Stimulated activated effector memory CD8-positive, alpha-beta T cell treated with anti-CD3 and anti-CD28 coated beads, Interleukin-12 subunit alpha, Interleukin-12 subunit beta, amount 100 ng/mL, for 72 hours (primary cell): ENCODE measurements around the gene PSORS1C1.
A peak's percentile ranks its signal among the peaks of the same experiment; 100 is the strongest.

Experiments used
- ATAC-seq: fragments of 150-1000 bp; cut with Tn5 transposase; 2 replicates; pipeline ENCODE4 v1.10.0; 2021
- DNase-seq, 2 donors: peaks; one replicate each; pipeline ENCODE4 v3.0.0; 2021 to 2022; ENCODE audit warnings: low spot score in 2 of 2
- H3K27ac Mint-ChIP-seq: one replicate; pipeline ENCODE4 v1.8.0; 2022; ENCODE audit warnings: mild to moderate bottlenecking, mixed read lengths
- H3K36me3 Mint-ChIP-seq: one replicate; pipeline ENCODE4 v1.8.0; 2022; ENCODE audit warnings: mild to moderate bottlenecking, mixed read lengths
- H3K4me1 Mint-ChIP-seq: one replicate; pipeline ENCODE4 v1.8.0; 2022; ENCODE audit warnings: mixed read lengths
- H3K4me3 Mint-ChIP-seq: one replicate; pipeline ENCODE4 v1.8.0; 2022; ENCODE audit warnings: mild to moderate bottlenecking, mixed read lengths
- H3K9me3 Mint-ChIP-seq: one replicate; pipeline ENCODE4 v1.8.0; 2022; ENCODE audit warnings: mixed read lengths

The PSORS1C1 gene

GRCh38 chr6:31090275-31090972, 24.2 kb upstream of the PSORS1C1 start:
- Mint-ChIP-seq H3K9me3 (no peaks in the 10 kb centered on the region), H3K4me1 (peaks cover 28% of the 10 kb centered on the region), H3K27ac (no peak overlapping the region), H3K36me3 (no peaks in the 10 kb centered on the region), H3K4me3 (no peak overlapping the region)
- ATAC-seq (no peak), DNase-seq (no peak)

- no peaks in the 10 kb centered on the region for H3K36me3 Mint-ChIP-seq
- DNase-seq: no peak
- H3K9me3 Mint-ChIP-seq: no peaks in the 10 kb centered on the region
- H3K27ac Mint-ChIP-seq: no peak overlapping the region
- no peak overlapping the region for H3K4me3 Mint-ChIP-seq
- peaks cover 31% of the 10 kb centered on the region for H3K4me1 Mint-ChIP-seq
- no peak for ATAC-seq
These were observed 23.6 kb upstream of the PSORS1C1 start for GRCh38 chr6:31090973-31091364.

GRCh38 chr6:31091680-31092079, 22.9 kb upstream of the PSORS1C1 start:
- Mint-ChIP-seq H3K4me3 (no peak overlapping the region), H3K36me3 (no peaks in the 10 kb centered on the region), H3K9me3 (no peaks in the 10 kb centered on the region), H3K4me1 (peaks cover 35% of the 10 kb centered on the region), H3K27ac (no peak overlapping the region)
- ATAC-seq: no peak
- DNase-seq: no peak

- Mint-ChIP-seq H3K4me1 (peaks cover 30% of the 10 kb centered on the region), H3K4me3 (no peak overlapping the region), H3K27ac (no peak overlapping the region), H3K36me3 (no peaks in the 10 kb centered on the region), H3K9me3 (no peaks in the 10 kb centered on the region)
- ATAC-seq (no peak), DNase-seq (no peak)
These were observed 22.4 kb upstream of the PSORS1C1 start for GRCh38 chr6:31092238-31092637.

DNA sequence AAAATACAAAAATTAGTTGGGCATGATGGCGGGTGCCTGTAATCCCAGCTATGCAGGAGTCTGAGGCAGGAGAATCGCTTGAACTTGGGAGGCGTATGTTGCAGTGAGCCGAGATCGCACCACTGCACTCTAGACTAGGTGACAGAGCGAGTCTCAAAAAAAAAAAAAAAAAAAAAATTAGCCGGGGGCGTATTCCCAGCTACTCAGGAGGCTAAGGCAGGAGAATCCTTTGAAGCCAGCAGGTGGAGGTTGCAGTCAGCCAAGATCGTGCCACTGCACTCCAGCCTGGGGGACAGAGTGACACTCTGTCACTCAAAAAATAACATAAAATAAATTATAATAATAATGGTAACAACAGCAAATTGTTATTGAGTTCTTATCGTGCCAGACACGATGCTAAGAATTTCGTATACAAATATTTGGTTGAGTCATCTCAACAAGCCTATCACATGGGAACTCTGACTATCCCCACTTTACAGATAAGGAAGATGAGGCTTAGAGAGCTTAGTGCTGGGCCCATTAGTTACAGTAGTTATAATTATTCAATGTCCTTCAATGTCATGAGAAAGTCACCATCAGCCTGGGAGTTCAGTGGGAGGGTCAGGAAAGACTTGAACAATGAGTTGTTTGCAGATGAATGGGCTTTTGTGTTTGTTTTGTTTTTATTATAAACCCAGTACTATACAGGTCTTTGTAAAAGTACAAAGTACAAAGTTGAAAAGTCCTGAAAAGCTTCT, 21.7 kb upstream of the PSORS1C1 start:
- DNase-seq (no peak), ATAC-seq (no peak)
- no peaks in the 10 kb centered on the region for H3K9me3 Mint-ChIP-seq
- peaks cover 23% of the 10 kb centered on the region for H3K4me1 Mint-ChIP-seq
- H3K27ac Mint-ChIP-seq: no peak overlapping the region
- no peak overlapping the region for H3K4me3 Mint-ChIP-seq
- H3K36me3 Mint-ChIP-seq: no peaks in the 10 kb centered on the region

- Mint-ChIP-seq H3K4me3 (peak overlapping the region; percentile 17), H3K4me1 (peaks cover 22% of the 10 kb centered on the region), H3K27ac (peak overlapping the region; percentile 85), H3K36me3 (no peaks in the 10 kb centered on the region), H3K9me3 (no peaks in the 10 kb centered on the region)
- ATAC-seq (peak; percentile 69), DNase-seq (no peak)
These were observed 20.2 kb upstream of the PSORS1C1 start for GRCh38 chr6:31094389-31094881.

DNA sequence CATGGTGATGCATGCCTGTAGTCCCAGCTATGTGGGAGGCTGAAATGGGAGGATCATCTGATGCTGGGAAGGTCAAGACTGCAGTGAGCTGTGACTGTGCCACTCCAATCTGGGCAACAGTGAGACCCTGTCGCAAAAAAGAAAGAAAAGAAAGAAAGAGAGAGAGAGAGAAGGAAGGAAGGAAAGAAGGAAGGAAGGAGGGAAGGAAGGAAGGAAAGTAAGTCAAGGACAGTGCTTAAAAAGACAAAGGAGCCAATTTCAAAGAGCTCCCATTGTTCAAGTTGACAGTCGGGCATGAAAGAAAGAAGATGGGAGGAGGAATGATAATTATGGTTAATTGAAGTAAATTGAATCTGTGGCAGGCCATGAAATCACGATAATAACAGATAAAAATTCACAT, 18.4 kb upstream of the PSORS1C1 start:
- Mint-ChIP-seq H3K36me3 (no peaks in the 10 kb centered on the region), H3K9me3 (no peaks in the 10 kb centered on the region), H3K4me3 (no peak overlapping the region), H3K27ac (no peak overlapping the region), H3K4me1 (peaks cover 22% of the 10 kb centered on the region)
- ATAC-seq (no peak), DNase-seq (no peak)

DNA sequence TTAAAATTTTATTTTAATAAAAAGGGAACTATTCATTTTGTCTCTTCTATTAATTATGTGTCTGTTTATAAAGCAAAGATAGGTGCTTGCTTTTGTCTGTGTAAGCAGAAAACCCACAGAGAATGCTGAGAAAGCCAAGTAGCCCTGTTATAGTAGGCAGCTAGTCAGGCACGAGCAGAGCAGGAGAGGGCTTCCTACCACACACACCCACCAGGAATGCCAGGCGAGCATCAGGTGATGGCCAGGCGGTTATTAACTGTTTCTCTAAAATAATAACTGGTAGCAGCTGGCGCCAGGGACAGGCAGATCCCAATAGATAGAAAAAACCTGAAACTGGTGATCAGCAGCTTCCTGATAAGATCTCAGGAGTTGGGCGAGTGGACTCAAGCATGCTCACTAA, 17.9 kb upstream of the PSORS1C1 start:
- ATAC-seq (no peak), DNase-seq (no peak)
- Mint-ChIP-seq H3K4me1 (peaks cover 22% of the 10 kb centered on the region), H3K27ac (no peak overlapping the region), H3K36me3 (no peaks in the 10 kb centered on the region), H3K4me3 (no peak overlapping the region), H3K9me3 (no peaks in the 10 kb centered on the region)

DNA sequence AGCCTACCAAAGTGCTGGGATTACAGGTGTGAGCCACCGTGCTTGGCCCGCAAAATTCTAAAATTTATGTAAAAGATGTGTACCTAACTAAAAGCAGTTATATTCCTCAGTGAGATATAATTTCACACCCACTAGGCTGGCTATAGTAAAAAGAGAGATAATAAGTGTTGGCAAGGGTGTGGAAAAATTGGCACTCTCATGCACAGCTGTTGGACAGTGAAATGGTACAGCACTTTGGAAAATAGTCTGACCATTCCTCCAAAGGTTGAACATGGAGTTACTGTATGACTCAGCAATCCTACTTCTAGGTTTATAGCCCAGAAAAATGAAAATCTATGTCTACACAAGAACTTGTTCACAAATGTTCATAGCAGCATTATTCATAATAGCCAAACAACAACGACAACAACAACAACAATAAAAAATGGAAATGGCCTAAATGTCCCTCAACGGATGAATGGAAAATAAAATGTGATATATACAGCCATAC, 16.1 kb upstream of the PSORS1C1 start:
- Mint-ChIP-seq H3K27ac (no peak overlapping the region), H3K36me3 (no peaks in the 10 kb centered on the region), H3K9me3 (no peaks in the 10 kb centered on the region), H3K4me1 (peaks cover 22% of the 10 kb centered on the region), H3K4me3 (no peak overlapping the region)
- ATAC-seq: no peak
- no peak for DNase-seq

DNA sequence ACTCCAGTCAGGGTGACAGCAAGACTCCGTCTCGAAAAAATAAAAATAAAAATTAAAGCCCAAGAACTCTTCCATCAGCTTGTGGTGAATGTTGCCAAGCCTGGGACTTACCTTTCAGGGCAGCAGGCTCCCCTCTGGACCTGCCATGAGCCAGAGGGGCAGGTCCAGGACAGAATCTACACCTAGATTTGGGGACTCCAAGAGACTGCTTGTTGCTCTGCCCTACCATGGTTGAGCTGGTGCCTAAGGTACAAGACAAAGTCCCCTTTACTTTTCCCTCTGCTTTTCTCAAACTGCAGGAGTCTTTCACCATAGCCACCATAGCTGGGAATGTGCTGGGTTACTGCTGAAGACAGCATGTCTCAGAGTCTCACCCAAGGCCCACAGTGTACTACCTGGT, 11.5 kb upstream of the PSORS1C1 start:
- Mint-ChIP-seq H3K36me3 (no peaks in the 10 kb centered on the region), H3K9me3 (no peaks in the 10 kb centered on the region), H3K4me3 (no peak overlapping the region), H3K27ac (no peak overlapping the region), H3K4me1 (no peaks in the 10 kb centered on the region)
- no peak for DNase-seq
- ATAC-seq: no peak

GRCh38 chr6:31107052-31107451, 7.5 kb upstream of the PSORS1C1 start:
- DNase-seq: no peak
- ATAC-seq: peak; percentile 51
- no peaks in the 10 kb centered on the region for H3K4me1 Mint-ChIP-seq
- no peak overlapping the region for H3K4me3 Mint-ChIP-seq
- no peaks in the 10 kb centered on the region for H3K9me3 Mint-ChIP-seq
- no peaks in the 10 kb centered on the region for H3K36me3 Mint-ChIP-seq
- H3K27ac Mint-ChIP-seq: peak overlapping the region; percentile 53

DNA sequence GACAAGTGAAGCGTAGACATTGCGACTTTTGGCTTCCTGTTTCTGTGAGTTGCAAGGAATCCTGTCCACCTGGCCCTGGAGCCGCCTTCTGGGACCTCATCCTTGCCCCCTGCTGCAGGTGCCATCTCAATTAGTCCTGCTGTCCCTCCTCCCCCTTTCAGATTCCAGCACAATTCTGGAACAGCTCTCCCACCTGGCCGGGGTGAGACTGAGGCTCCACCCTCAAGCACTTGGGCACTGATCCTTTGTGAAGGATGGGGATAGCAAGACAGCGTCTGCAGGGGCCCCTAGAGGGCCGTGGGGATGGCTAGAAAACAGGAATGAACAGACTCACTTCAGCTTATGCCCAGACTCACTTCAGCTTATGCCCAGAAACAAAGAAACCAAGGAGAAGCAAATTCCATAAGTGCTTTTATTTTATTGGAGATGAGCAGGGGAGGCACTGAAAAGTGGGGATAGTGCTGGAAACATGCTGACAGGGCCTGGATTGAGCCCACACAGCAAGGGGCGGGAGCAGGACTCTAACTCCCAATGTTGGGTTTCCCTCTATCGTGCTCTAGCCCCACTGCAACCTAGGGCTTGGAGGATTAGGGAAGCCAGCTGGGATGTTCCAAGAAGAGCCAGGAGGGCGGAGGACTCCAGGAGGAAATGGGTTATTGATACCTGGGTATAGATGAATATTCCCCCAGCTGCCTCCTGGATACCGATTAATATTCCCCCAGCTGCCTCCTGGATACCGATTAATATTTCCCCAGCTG, 3.6 kb upstream of the PSORS1C1 start:
- Mint-ChIP-seq H3K4me1 (no peaks in the 10 kb centered on the region), H3K9me3 (no peaks in the 10 kb centered on the region), H3K27ac (no peak overlapping the region), H3K36me3 (no peaks in the 10 kb centered on the region), H3K4me3 (no peak overlapping the region)
- DNase-seq (no peak), ATAC-seq (no peak)

GRCh38 chr6:31111712-31112111, 2.9 kb upstream of the PSORS1C1 start:
- DNase-seq (no peak), ATAC-seq (no peak)
- H3K36me3 Mint-ChIP-seq: no peaks in the 10 kb centered on the region
- H3K9me3 Mint-ChIP-seq: no peaks in the 10 kb centered on the region
- H3K27ac Mint-ChIP-seq: no peak overlapping the region
- no peak overlapping the region for H3K4me3 Mint-ChIP-seq
- H3K4me1 Mint-ChIP-seq: no peaks in the 10 kb centered on the region

- H3K4me3 Mint-ChIP-seq: no peak within 1 kb of the TSS
- no peak within 1 kb of the TSS for H3K27ac Mint-ChIP-seq
- H3K36me3 Mint-ChIP-seq: no peaks in the 10 kb centered on the region
- no peak for ATAC-seq
- H3K9me3 Mint-ChIP-seq: no peaks in the 10 kb centered on the region
- no peaks in the 10 kb centered on the region for H3K4me1 Mint-ChIP-seq
- no peak for DNase-seq
These were observed 2.1 kb upstream of the PSORS1C1 start, which contains the start of gene C6orf15 for GRCh38 chr6:31112478-31112877. TSS of gene C6orf15 (minus strand) at chr6:31112575. CDS start at chr6:31112555, 20 bp downstream.

GRCh38 chr6:31113861-31114540, 599 bp upstream of the PSORS1C1 start:
- DNase-seq: no peak
- Mint-ChIP-seq H3K27ac (peak overlapping the region; percentile 26), H3K4me1 (no peaks in the 10 kb centered on the region), H3K4me3 (no peak overlapping the region), H3K36me3 (no peaks in the 10 kb centered on the region), H3K9me3 (no peaks in the 10 kb centered on the region)
- no peak for ATAC-seq
